SK-N-SH (cell line): Measurements from ENCODE around the gene GLYATL1.

Experiments used
- CTCF ChIP-seq: fragments of 200-600 bp; sonication (generic); IDR thresholded peaks from 2 replicates; pipeline ENCODE4 v1.6.1; 2017; ENCODE audit warnings: antibody characterized with exemption, mild to moderate bottlenecking, moderate library complexity
- GABPA ChIP-seq: IDR thresholded peaks from 2 replicates; pipeline ENCODE4 v1.4.0; 2012; ENCODE audit warnings: low read depth, mild to moderate bottlenecking
- IRF3 ChIP-seq: fragments of 150-350 bp; IDR thresholded peaks from 2 replicates; pipeline ENCODE4 v1.6.1; 2016; ENCODE audit warnings: mild to moderate bottlenecking, low read depth, low read length
- MAX ChIP-seq: IDR thresholded peaks from 2 replicates; pipeline ENCODE4 v1.4.0; 2012; ENCODE audit warnings: low read depth
- MXI1 ChIP-seq: IDR thresholded peaks from 2 replicates; pipeline ENCODE4 v1.6.1; 2012; ENCODE audit warnings: mild to moderate bottlenecking, low read depth, low read length, improper control_type of control experiment
- POLR2AphosphoS5 ChIP-seq: IDR thresholded peaks from 2 replicates; pipeline ENCODE4 v1.6.1; 2012; ENCODE audit warnings: low read depth, low read length
- RAD21 ChIP-seq: IDR thresholded peaks from 2 replicates; pipeline ENCODE4 v1.6.1; 2012; ENCODE audit warnings: mild to moderate bottlenecking, low read length
- REST ChIP-seq: IDR thresholded peaks from 2 replicates; pipeline ENCODE4 v1.6.1; 2012; ENCODE audit warnings: mild to moderate bottlenecking, low read depth, low read length, moderate library complexity
- RFX5 ChIP-seq: IDR thresholded peaks from 2 replicates; pipeline ENCODE4 v1.6.1; 2012; ENCODE audit warnings: mild to moderate bottlenecking, improper control_type of control experiment, low read length
- SMC3 ChIP-seq: IDR thresholded peaks from 2 replicates; pipeline ENCODE4 v1.6.1; 2012; ENCODE audit warnings: low read depth, low read length, improper control_type of control experiment
- USF1 ChIP-seq: IDR thresholded peaks from 2 replicates; pipeline ENCODE4 v1.4.0; 2012; ENCODE audit warnings: low read depth, borderline replicate concordance
- USF2 ChIP-seq: fragments of 150-350 bp; IDR thresholded peaks from 2 replicates; pipeline ENCODE4 v1.6.1; 2017; ENCODE audit warnings: antibody characterized with exemption, low read length, low read depth, borderline replicate concordance
- YY1 ChIP-seq: IDR thresholded peaks from 2 replicates; pipeline ENCODE4 v1.4.0; 2012; ENCODE audit warnings: low read depth, mild to moderate bottlenecking
- ZBTB33 ChIP-seq: IDR thresholded peaks from 2 replicates; pipeline ENCODE4 v1.4.0; 2012; ENCODE audit warnings: low read depth, borderline replicate concordance

GRCh38 chr11:58934945-58935513 is 4.3 kb upstream of the GLYATL1 start:
- TF ChIP-seq CTCF: no peak
- TF ChIP-seq POLR2AphosphoS5: no peak
- no peak for TF ChIP-seq MXI1
- TF ChIP-seq USF2: no peak
- TF ChIP-seq MAX: no peak
- TF ChIP-seq RAD21: no peak
- TF ChIP-seq RFX5: no peak
- TF ChIP-seq YY1: no peak
- no peak for TF ChIP-seq ZBTB33
- TF ChIP-seq USF1: no peak
- no peak for TF ChIP-seq IRF3
- TF ChIP-seq GABPA: no peak
- TF ChIP-seq SMC3: no peak
- no peak for TF ChIP-seq REST
